Fibroblast of villous mesenchyme (primary cell): Measurements from ENCODE around the gene KRTAP25-1. TPM values are rescaled to one million over a fixed set of nuclear protein-coding genes. Genes with fewer than 3 reads are reported as not detected.

Experiments used
- DNase-seq: peaks from one replicate; pipeline ENCODE4 v3.0.0-alpha.2; 2010; ENCODE audit warnings: low read depth
- H3K4me3 ChIP-seq: 2 replicates; pipeline ENCODE4 v1.5.1; 2011; ENCODE audit warnings: low read depth, mild to moderate bottlenecking, low read length
- CTCF ChIP-seq: IDR thresholded peaks from 2 replicates; pipeline ENCODE4 v1.5.1; 2012; ENCODE audit warnings: low read depth, mild to moderate bottlenecking, low read length; ENCODE audit not compliant: insufficient read depth
- total RNA-seq: library from RNA; depleted of rRNA; stranded (reverse); fragments of >200 nt; gene quantifications from 2 replicates; pipeline ENCODE4 v1.2.3, GENCODE V29; 2012

Gene KRTAP25-1
- total RNA-seq, 1 donor, result not detected

GRCh38 chr21:30329203-30329875 is 40.0 kb upstream of the KRTAP25-1 start:
- no peak for TF ChIP-seq CTCF
- no peak overlapping the region for H3K4me3 ChIP-seq
- DNase-seq, result no peak

- no peak for DNase-seq
- no peak for TF ChIP-seq CTCF
- no peak overlapping the region for H3K4me3 ChIP-seq
Observed at GRCh38 chr21:30326390-30326789, 37.1 kb upstream of the KRTAP25-1 start.

GRCh38 chr21:30320215-30320614 is 30.9 kb upstream of the KRTAP25-1 start, which contains the start of gene KRTAP26-1:
Gene KRTAP26-1 (minus strand): TSS chr21:30320315. CDS start chr21:30320035, 280 bp downstream.
- TF ChIP-seq CTCF, result no peak
- no peak for DNase-seq
- H3K4me3 ChIP-seq, result no peak within 1 kb of the TSS

GRCh38 chr21:30315701-30316100 is 26.4 kb upstream of the KRTAP25-1 start:
- no peak for TF ChIP-seq CTCF
- no peak for DNase-seq
- H3K4me3 ChIP-seq, result no peak overlapping the region

- no peak overlapping the region for H3K4me3 ChIP-seq
- DNase-seq, result no peak
- no peak for TF ChIP-seq CTCF
Observed at GRCh38 chr21:30306884-30307283, 17.6 kb upstream of the KRTAP25-1 start.

GRCh38 chr21:30305136-30305535 is 15.8 kb upstream of the KRTAP25-1 start:
- no peak for DNase-seq
- no peak for TF ChIP-seq CTCF

GRCh38 chr21:30282850-30283249 is 6.5 kb downstream of the KRTAP25-1 start, which contains the start of gene KRTAP24-1:
Gene KRTAP24-1 (minus strand): TSS chr21:30282950. CDS start chr21:30282932, 18 bp downstream.
- no peak for TF ChIP-seq CTCF
- H3K4me3 ChIP-seq, result no peak within 1 kb of the TSS
- no peak for DNase-seq

More at GRCh38 chr21:30305136-30305535, 15.8 kb upstream of the KRTAP25-1 start:
- no peak overlapping the region for H3K4me3 ChIP-seq
